Stimulated activated CD8-positive, alpha-beta memory T cell treated with anti-CD3 and anti-CD28 coated beads, Interleukin-15, amount 100 ng/mL, for 1 hour (primary cell): ENCODE measurements around the gene SMAD3.

Source experiments
- DNase-seq: peaks from one replicate; pipeline ENCODE4 v3.0.0-alpha.2; 2020; ENCODE audit warnings: low read depth

Gene SMAD3

DNA sequence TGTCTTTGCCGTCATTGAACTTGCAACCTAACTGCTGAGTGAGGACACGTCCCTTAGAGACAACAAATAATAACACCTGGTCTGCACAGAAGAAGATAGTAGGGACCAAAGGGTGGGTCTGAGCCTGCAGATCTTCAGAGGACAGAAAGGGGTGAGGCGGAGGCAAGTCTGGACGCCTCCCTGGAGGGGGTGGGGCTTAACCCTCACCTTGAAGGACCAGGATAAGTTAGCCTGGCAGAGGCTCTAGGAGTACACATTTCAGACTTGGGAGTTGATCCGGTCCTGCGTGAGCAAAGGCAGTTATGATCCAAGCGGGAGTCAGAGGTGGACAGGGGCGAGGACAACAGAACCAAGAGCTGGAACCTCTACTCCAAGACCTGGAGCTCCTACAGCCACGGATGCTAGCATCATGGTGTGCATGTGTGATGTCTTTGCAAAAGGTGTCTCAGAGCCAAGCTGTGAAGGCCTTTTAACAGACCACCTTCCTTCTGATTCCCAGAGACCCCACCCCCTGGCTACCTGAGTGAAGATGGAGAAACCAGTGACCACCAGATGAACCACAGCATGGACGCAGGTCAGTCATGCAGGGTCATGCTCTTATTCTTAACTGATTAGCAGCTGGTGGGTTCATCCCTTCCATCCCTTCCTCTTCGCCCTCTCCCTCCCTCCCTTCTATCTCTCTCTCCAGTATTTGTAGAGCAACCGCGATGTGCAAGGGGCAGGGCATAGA lies 101.0 kb downstream of the SMAD3 start:
- DNase-seq: no peak

- DNase-seq: no peak
Measured at GRCh38 chr15:67167091-67167490, 101.7 kb downstream of the SMAD3 start.

- no peak for DNase-seq
Measured at GRCh38 chr15:67168694-67169093, 103.3 kb downstream of the SMAD3 start.

DNA sequence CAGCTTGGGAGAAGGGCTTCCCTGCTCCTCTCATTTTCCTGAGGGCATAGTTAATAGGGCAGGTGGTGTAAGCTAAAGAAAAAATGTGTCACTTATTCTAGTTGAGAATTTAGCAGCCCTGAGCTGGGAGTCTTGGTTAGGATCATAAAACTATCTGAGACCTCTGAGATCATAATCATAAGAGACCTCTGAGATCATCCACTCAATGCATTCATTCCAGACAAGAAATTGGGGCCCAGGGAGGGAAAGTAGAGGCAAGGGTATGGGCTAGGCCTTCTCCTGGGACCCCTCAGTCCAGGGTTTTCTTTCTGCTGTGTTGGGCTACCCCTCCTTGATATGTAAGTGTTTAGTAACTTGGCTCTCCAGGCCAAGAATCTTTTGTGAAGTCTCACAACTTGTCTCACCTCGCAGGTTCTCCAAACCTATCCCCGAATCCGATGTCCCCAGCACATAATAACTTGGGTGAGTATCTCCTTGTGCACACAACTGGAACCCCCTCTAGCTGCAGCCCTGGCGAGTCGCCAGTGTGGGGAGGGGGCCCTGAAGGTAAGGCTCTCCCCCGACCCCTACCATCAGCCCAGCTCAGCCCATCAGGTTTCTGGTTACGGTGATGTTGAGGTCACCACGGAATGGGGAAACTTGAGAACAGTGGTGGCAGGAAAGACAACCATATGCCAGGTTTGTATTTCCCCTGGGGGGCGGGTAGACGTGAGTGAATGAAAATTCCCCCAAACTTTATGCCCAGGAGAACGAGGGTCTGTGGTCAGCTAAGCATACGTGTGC lies 104.9 kb downstream of the SMAD3 start:
- DNase-seq: no peak

- no peak for DNase-seq
Measured at GRCh38 chr15:67171471-67171870, 106.1 kb downstream of the SMAD3 start.

DNA sequence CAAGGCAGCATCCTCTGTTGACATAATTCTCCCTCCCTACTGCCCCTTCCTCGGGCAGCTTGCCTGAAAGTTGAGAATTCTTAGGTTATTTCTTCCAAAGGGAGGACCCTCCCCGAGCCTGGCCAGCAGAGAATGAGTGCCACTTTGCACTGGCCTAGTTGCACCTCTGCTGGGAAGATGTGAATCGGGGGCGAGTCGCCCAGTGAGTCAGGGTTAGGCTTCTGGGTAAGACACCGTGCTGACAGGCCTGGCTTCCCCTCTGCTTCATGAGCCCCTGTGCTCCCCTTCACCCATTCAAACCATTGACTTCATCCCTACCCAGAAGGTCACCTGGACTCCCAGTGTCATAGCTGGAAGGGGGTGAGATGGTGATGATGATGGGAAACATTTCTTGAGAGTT lies 106.8 kb downstream of the SMAD3 start:
- DNase-seq: no peak

DNA sequence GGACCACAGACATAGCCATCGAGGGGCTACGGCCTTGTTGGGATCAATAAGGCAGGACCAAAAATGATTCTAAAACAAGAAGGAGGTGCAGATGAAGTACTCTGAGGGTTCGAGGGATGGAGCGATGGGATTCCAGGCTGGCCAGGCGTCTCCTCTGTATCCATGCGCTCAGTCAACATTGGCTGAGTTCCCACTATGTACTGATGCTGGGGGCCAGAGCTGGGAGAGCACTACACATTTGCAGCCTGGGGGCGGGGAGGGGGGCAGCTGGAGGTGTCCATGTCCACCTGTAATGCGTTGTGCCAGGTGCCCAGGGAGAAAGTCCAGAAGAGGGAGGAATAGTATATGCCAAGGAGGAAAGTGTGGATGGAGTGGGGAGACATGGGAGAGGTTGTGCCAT lies 107.6 kb downstream of the SMAD3 start:
- no peak for DNase-seq

GRCh38 chr15:67173786-67174185 lies 108.4 kb downstream of the SMAD3 start:
- no peak for DNase-seq

DNA sequence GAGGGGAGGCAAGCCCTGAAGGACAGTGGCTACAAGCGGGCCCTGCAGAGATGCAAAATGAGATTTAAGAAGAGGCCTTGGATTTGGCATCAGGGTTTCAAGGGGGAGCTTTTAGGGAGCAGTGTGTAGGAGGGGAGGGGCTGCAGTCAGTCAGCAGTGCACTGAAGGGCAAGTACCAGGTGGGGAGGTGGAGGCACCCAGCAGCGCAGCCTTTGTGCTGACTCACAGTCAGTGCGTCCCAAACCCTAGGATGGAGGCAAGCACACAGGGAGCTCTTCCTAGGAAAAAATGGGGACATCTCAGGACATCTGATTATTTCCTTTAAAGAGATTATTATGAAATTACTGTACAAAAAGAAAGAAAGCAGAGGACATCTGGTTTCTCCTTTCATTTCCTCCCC lies 109.0 kb downstream of the SMAD3 start:
- no peak for DNase-seq

DNA sequence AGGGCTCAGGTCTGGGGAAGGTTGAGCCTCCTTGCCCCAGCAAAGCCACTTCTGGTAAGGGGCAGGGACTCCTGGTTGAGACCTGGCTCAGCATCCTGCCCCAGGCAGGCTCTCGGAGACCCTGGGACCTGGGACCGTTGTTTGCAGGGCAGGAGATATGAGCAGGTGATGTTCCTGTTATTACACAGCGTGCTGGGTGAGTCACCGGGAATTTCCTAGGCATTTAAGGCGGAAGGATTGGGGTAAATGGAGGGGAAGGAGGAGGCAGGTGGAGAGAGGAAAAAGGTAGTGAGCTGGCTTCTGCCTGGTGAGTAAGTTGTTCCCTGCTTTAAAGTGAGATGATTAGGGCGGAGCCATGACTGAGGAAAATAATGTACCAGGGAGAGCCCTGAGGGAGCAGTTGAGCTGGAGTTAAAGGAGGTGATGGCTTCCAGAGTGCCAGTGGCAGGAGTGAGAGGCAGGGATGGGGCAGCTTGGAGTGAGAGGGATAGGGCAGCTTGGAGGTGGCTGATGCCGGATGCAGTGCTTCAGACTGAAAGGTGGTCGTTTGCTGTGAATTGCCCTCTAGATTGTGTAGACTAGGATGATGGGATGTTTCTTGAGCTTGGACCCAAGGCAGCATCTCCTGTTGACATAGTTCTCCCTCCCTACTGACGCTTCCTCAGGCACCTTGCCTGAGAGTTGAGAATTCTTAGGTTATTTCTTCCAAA lies 109.6 kb downstream of the SMAD3 start:
- DNase-seq: no peak

GRCh38 chr15:67175643-67176071 lies 110.3 kb downstream of the SMAD3 start:
- DNase-seq: no peak

DNA sequence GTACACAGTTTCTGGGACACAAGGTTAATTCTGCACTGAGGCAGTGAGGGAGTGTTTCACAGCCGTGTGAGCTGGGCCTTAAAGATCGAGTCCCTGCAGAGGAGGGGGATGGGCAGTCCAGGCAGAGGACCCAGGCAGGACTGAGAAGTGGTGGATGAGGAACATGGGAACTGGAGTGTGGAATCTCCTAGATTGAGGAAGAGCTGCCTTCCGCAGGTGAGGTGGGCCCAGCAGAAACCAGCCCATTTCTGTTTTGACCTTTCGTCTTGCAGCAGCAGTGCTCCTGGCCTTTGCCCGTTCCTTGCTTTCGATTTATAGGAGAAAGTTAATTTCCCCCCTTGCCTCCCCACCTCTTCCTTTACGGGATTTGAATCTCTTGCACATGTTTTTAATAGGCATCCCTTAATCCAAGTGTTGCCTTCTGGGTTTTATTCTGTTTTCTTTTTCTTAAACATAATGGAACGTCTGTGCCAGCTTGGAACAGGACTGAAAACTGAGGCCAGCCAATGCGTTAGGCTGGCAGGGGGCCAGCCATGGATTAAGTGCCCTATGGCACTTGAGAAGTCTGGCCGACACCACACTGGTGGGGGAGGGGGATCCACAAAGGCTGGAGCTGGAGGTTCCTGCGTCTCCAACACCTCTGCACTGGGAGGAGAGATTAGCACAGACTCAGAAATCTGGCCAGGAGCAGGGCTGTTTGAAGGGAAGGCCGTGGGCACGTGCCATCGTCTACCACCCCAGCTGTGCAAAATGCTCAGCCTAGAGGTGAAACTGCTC lies 111.0 kb downstream of the SMAD3 start:
- DNase-seq: no peak

- no peak for DNase-seq
Measured at GRCh38 chr15:67177752-67178151, 112.3 kb downstream of the SMAD3 start.

DNA sequence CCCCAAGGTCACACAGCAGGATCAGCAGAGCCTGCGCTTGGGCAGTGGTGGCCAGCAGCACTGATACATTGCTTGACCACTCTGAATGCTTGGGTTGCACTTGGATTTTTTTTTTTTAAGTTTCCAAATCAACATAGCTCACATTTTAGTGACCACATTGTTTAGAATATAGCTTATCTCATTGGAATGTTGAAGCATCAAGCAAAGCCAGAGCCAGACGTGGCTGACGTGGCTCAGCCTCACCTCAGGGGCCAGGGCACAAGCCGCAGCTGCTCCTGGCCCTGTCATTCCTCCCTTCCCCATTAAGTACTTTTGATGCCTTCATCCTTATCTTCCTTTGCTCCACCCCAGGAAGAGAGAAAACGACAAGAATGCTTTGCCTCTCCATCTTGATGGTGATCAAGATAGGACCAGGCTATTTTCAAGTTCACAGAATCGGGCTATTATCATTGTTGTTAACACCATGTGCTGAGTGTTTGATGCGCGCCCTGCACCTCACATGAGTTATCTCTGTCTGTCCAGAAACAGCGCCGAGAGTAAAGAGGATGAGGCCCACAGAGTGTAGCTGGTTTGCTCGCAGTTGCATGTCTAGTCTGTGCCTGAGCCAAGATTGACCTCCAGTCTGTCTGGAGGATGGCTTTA lies 113.3 kb downstream of the SMAD3 start:
- no peak for DNase-seq

DNA sequence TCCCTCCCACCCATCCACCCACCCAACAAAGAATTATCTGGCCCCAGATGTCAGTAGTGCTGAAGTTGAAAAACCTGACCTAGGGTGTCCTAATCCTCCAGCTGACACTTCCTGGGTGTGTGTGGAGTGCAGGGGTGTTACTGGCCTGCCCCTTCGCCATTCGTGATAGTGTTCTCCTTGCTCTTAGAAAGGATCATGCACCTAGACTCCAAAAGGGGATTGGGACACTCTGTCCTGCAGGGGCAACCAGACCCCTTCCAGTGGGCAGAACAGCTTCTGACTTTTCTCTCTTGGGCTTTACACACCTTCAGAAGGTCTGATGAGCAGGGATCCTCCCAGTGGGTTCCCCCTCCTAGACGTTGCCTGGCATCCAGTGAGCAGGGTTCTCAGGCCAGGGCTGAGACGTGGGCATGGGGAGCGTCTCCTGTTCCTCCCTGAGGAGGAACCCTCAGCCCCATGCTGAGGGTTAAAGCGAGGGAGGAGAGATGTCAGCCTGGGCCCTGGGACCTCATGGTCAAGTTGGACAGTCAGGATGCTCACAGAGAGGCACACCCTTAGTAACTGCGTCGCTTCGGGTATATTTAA lies 114.1 kb downstream of the SMAD3 start:
- no peak for DNase-seq

DNA sequence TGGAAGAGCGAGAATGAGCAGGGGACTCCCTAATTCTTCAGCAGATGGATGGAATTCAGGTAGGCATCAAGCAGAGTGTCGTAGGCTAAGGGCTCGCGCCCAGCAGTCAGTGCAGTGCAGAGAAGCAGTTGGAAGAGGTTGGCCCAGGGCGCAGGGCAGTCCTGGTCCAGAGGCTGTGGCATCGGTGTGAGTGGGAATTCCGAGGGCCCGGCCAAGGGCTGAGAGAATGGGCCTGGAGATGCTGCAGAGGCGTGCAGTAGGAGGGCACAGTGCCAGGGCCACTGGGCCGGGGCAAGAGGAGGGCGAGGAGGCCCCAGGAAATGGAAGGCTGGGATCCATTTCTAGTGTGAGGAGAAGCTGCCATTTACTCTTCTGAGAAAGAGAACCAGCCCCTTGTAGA lies 114.6 kb downstream of the SMAD3 start:
- no peak for DNase-seq

GRCh38 chr15:67180514-67181191 lies 115.3 kb downstream of the SMAD3 start:
- no peak for DNase-seq

DNA sequence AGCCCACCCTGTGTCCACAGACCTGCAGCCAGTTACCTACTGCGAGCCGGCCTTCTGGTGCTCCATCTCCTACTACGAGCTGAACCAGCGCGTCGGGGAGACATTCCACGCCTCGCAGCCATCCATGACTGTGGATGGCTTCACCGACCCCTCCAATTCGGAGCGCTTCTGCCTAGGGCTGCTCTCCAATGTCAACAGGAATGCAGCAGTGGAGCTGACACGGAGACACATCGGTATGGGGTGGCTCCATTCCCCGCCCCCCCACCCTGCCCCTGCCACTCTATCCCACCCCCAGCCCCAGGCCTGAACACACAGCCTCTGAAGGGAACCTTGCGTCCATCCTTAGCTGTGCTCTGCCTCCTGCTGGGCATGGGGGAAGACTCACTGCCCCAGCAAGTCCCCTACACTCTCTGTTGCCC lies 115.8 kb downstream of the SMAD3 start:
- no peak for DNase-seq

- no peak for DNase-seq
Measured at GRCh38 chr15:67183443-67184169, 118.2 kb downstream of the SMAD3 start.
